H1 (cell line): ENCODE measurements around the gene SEMA3D. TPM values are rescaled to one million over a fixed set of nuclear protein-coding genes. Genes with fewer than 3 reads are reported as not detected.

ENCODE experiments used
- EP300 ChIP-seq, 2 experiments: IDR thresholded peaks; 1 replicate in 1 of 2; 2 replicates in 1 of 2; pipeline ENCODE4 v1.6.1; 2011 to 2012; ENCODE audit warnings: low read depth in 2 of 2, low read length in 2 of 2, mild to moderate bottlenecking in 2 of 2, borderline replicate concordance in 1 of 2, inconsistent platforms in 1 of 2, moderate library complexity in 1 of 2
- HDAC6 ChIP-seq: IDR thresholded peaks from one replicate; pipeline ENCODE4 v1.7.1; 2012; ENCODE audit warnings: low read depth, mild to moderate bottlenecking, inconsistent platforms, low read length, moderate library complexity
- SP1 ChIP-seq: IDR thresholded peaks from 2 replicates; pipeline ENCODE4 v1.6.1; 2011; ENCODE audit warnings: low read depth, low read length
- polyA plus RNA-seq, 7 experiments: library from polyadenylated mRNA; depleted of rRNA in 3 of 7; stranded (reverse) in 5 of 7; unstranded in 2 of 7; fragments of >200 nt in 5 of 7; fragments of 200-250 nt in 2 of 7; gene quantifications; 1 replicate in 5 of 7; 2 replicates in 1 of 7; 4 replicates in 1 of 7; pipeline versions ENCODE4 v1.2.1 to v1.2.3, GENCODE V29; 2011 to 2013; ENCODE audit warnings: missing spikeins in 2 of 7, mixed read lengths in 2 of 7
- total RNA-seq: library from RNA; stranded (reverse); fragmentation: NEBNext Ultra II Directional; extraction: Animal tissue kit (Norgen Biotek cat#: 25700); gene quantifications from 2 replicates; pipeline ENCODE4 v1.2.1, GENCODE V29; 2021
- TF ChIP-seq, protein P1 (sequence below): fragments of 300-600 bp; sonication (generic); IDR thresholded peaks from 2 replicates; pipeline ENCODE4 v1.7.1; 2012; ENCODE audit warnings: low read length, moderate library complexity, mild to moderate bottlenecking, inconsistent platforms; ENCODE audit not compliant: insufficient replicate concordance

The SEMA3D gene
- total and polyA plus RNA-seq, 2 of the 8 experiments (the other 6 are each of a cell fraction or from before 2014, with no cell fraction given): 1.6 to 3.5 TPM

DNA sequence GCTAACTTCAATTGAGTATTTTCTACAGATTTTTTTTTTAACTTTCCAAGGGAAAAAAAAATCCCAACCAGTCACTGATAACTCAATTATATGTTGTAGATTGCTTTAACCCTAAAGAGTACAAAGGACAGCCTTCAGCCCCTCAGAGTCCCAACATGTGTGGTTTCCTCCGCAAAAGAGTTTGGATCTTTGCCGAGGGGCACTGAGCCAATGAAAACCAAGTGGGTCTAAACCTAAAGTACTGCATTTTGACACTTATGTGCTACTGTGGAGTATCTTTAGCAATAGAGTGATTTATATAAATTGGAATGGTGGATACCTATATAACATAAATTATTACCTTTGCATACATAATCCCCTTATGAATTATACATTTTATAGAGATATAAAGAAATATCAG is 91.5 kb downstream of the SEMA3D start (continued):
- TF ChIP-seq, protein P1, sequence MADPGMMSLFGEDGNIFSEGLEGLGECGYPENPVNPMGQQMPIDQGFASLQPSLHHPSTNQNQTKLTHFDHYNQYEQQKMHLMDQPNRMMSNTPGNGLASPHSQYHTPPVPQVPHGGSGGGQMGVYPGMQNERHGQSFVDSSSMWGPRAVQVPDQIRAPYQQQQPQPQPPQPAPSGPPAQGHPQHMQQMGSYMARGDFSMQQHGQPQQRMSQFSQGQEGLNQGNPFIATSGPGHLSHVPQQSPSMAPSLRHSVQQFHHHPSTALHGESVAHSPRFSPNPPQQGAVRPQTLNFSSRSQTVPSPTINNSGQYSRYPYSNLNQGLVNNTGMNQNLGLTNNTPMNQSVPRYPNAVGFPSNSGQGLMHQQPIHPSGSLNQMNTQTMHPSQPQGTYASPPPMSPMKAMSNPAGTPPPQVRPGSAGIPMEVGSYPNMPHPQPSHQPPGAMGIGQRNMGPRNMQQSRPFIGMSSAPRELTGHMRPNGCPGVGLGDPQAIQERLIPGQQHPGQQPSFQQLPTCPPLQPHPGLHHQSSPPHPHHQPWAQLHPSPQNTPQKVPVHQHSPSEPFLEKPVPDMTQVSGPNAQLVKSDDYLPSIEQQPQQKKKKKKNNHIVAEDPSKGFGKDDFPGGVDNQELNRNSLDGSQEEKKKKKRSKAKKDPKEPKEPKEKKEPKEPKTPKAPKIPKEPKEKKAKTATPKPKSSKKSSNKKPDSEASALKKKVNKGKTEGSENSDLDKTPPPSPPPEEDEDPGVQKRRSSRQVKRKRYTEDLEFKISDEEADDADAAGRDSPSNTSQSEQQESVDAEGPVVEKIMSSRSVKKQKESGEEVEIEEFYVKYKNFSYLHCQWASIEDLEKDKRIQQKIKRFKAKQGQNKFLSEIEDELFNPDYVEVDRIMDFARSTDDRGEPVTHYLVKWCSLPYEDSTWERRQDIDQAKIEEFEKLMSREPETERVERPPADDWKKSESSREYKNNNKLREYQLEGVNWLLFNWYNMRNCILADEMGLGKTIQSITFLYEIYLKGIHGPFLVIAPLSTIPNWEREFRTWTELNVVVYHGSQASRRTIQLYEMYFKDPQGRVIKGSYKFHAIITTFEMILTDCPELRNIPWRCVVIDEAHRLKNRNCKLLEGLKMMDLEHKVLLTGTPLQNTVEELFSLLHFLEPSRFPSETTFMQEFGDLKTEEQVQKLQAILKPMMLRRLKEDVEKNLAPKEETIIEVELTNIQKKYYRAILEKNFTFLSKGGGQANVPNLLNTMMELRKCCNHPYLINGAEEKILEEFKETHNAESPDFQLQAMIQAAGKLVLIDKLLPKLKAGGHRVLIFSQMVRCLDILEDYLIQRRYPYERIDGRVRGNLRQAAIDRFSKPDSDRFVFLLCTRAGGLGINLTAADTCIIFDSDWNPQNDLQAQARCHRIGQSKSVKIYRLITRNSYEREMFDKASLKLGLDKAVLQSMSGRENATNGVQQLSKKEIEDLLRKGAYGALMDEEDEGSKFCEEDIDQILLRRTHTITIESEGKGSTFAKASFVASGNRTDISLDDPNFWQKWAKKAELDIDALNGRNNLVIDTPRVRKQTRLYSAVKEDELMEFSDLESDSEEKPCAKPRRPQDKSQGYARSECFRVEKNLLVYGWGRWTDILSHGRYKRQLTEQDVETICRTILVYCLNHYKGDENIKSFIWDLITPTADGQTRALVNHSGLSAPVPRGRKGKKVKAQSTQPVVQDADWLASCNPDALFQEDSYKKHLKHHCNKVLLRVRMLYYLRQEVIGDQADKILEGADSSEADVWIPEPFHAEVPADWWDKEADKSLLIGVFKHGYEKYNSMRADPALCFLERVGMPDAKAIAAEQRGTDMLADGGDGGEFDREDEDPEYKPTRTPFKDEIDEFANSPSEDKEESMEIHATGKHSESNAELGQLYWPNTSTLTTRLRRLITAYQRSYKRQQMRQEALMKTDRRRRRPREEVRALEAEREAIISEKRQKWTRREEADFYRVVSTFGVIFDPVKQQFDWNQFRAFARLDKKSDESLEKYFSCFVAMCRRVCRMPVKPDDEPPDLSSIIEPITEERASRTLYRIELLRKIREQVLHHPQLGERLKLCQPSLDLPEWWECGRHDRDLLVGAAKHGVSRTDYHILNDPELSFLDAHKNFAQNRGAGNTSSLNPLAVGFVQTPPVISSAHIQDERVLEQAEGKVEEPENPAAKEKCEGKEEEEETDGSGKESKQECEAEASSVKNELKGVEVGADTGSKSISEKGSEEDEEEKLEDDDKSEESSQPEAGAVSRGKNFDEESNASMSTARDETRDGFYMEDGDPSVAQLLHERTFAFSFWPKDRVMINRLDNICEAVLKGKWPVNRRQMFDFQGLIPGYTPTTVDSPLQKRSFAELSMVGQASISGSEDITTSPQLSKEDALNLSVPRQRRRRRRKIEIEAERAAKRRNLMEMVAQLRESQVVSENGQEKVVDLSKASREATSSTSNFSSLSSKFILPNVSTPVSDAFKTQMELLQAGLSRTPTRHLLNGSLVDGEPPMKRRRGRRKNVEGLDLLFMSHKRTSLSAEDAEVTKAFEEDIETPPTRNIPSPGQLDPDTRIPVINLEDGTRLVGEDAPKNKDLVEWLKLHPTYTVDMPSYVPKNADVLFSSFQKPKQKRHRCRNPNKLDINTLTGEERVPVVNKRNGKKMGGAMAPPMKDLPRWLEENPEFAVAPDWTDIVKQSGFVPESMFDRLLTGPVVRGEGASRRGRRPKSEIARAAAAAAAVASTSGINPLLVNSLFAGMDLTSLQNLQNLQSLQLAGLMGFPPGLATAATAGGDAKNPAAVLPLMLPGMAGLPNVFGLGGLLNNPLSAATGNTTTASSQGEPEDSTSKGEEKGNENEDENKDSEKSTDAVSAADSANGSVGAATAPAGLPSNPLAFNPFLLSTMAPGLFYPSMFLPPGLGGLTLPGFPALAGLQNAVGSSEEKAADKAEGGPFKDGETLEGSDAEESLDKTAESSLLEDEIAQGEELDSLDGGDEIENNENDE: no peak
- TF ChIP-seq HDAC6 (no peak), SP1 (no peak), EP300 (IDR thresholded peaks at IDR 0.05; ENCODE audit: borderline replicate concordance in 1 of 2, low read depth in 2 of 2, low read length in 2 of 2) (no peak)
